IMR-90 (cell line): ENCODE measurements around the gene SLC41A1. TPM values are rescaled to one million over a fixed set of nuclear protein-coding genes. Genes with fewer than 3 reads are reported as not detected.
A peak's percentile ranks its signal among the peaks of the same experiment; 100 is the strongest.

Source experiments
- ATAC-seq: fragments of 200-7000 bp; cut with Tn5 transposase; 2 replicates; pipeline ENCODE4 v1.9.1; 2020; ENCODE audit warnings: low read depth, mild to moderate bottlenecking, moderate library complexity
- BruUV-seq: library from RNA; stranded (reverse); fragments of 400-500 nt; replicated peaks from 2 replicates; lab custom pipeline; 2021; lab: Mats Ljungman, UMichigan
- CTCF ChIA-PET: fragments of 300-600 bp; formaldehyde crosslinking; extraction: SDS; loops from one replicate; lab custom pipeline; 2021; ENCODE audit warnings: antibody characterized with exemption; lab: Yijun Ruan, JAX
- POLR2A ChIA-PET: fragments of 300-600 bp; sonication (Branson Sonifier 250); formaldehyde crosslinking; loops from one replicate; lab custom pipeline; 2022; ENCODE audit warnings: antibody characterized with exemption; ENCODE audit not compliant: unreplicated experiment; lab: Charles Lee
- DNase-seq: peaks from one replicate; pipeline ENCODE4 v3.0.0; 2013
- H2AFZ ChIP-seq: replicated peaks from 2 replicates; pipeline ENCODE3; 2013; ENCODE audit warnings: low read length, mild to moderate bottlenecking; ENCODE audit not compliant: poor library complexity
- H2AK5ac ChIP-seq: 2 replicates; pipeline ENCODE4 v1.6.1; 2013; ENCODE audit warnings: low read depth, low read length, inconsistent platforms
- H2AK9ac ChIP-seq: replicated peaks from 2 replicates; pipeline ENCODE3; 2013; ENCODE audit warnings: mild to moderate bottlenecking, low read depth, low read length, moderate library complexity; ENCODE audit not compliant: poor library complexity
- H2BK120ac ChIP-seq: 2 replicates; pipeline ENCODE4 v1.6.1; 2013; ENCODE audit warnings: low read depth, low read length, inconsistent platforms
- H2BK15ac ChIP-seq: 3 replicates; pipeline ENCODE4 v1.6.1; 2013; ENCODE audit warnings: low read depth, low read length, inconsistent platforms
- H2BK20ac ChIP-seq: 2 replicates; pipeline ENCODE4 v1.6.1; 2013; ENCODE audit warnings: low read depth, mild to moderate bottlenecking, inconsistent platforms, low read length, moderate library complexity
- H2BK5ac ChIP-seq: 2 replicates; pipeline ENCODE4 v1.6.1; 2013; ENCODE audit warnings: mild to moderate bottlenecking, low read depth, low read length, inconsistent platforms; ENCODE audit not compliant: poor library complexity, severe bottlenecking
- H3K14ac ChIP-seq: replicated peaks from 2 replicates; pipeline ENCODE4 v1.6.1; 2013; ENCODE audit warnings: low read depth, low read length, inconsistent platforms
- H3K18ac ChIP-seq: 2 replicates; pipeline ENCODE4 v1.6.1; 2013; ENCODE audit warnings: low read depth, low read length, control low read depth
- H3K23ac ChIP-seq: 2 replicates; pipeline ENCODE4 v1.6.1; 2013; ENCODE audit warnings: low read depth, low read length, inconsistent platforms
- H3K27ac ChIP-seq: 2 replicates; pipeline ENCODE4 v1.5.1; 2013; ENCODE audit warnings: mild to moderate bottlenecking, control low read depth, low read length; ENCODE audit not compliant: insufficient read depth
- H3K27me3 ChIP-seq: 2 replicates; pipeline ENCODE4 v1.6.1; 2013; ENCODE audit warnings: low read length; ENCODE audit not compliant: control insufficient read depth, insufficient read depth
- H3K36me3 ChIP-seq: 2 replicates; pipeline ENCODE4 v1.6.1; 2013; ENCODE audit warnings: low read length, mixed read lengths; ENCODE audit not compliant: control insufficient read depth, insufficient read depth
- H3K4ac ChIP-seq: 2 replicates; pipeline ENCODE4 v1.6.1; 2013; ENCODE audit warnings: low read depth, low read length, inconsistent platforms
- H3K4me1 ChIP-seq: 2 replicates; pipeline ENCODE4 v1.6.1; 2013; ENCODE audit warnings: low read length, mixed read lengths; ENCODE audit not compliant: control insufficient read depth, insufficient read depth
- H3K4me2 ChIP-seq: 2 replicates; pipeline ENCODE4 v1.6.1; 2013; ENCODE audit warnings: low read depth, mild to moderate bottlenecking, control low read depth, low read length, moderate library complexity
- H3K4me3 ChIP-seq: 2 replicates; pipeline ENCODE4 v1.5.1; 2013; ENCODE audit warnings: low read depth, mild to moderate bottlenecking, control low read depth, low read length, moderate library complexity; ENCODE audit not compliant: insufficient read depth
- H3K56ac ChIP-seq: 2 replicates; pipeline ENCODE4 v1.6.1; 2013; ENCODE audit warnings: low read length, inconsistent platforms; ENCODE audit not compliant: insufficient read depth; ENCODE audit errors: extremely low read depth
- H3K79me1 ChIP-seq, 2 experiments: 2 replicates each; pipeline ENCODE4 v1.6.1; 2013; ENCODE audit warnings: low read length in 2 of 2, inconsistent platforms in 1 of 2, low read depth in 1 of 2
- H3K9ac ChIP-seq: 2 replicates; pipeline ENCODE4 v1.6.1; 2013; ENCODE audit warnings: low read depth, low read length, control low read depth
- H3K9me1 ChIP-seq: 2 replicates; pipeline ENCODE4 v1.6.1; 2013; ENCODE audit warnings: low read length, inconsistent platforms; ENCODE audit not compliant: insufficient read depth
- H3K9me3 ChIP-seq: 2 replicates; pipeline ENCODE4 v1.6.1; 2013; ENCODE audit warnings: low read length; ENCODE audit not compliant: control insufficient read depth, insufficient read depth
- H4K20me1 ChIP-seq: 2 replicates; pipeline ENCODE4 v1.6.1; 2013; ENCODE audit warnings: low read length, inconsistent platforms; ENCODE audit not compliant: insufficient read depth
- H4K5ac ChIP-seq: 2 replicates; pipeline ENCODE4 v1.6.1; 2013; ENCODE audit warnings: mild to moderate bottlenecking, low read depth, low read length, control low read depth
- H4K8ac ChIP-seq, 2 experiments: 2 replicates each; pipeline ENCODE4 v1.6.1; 2013; ENCODE audit warnings: low read depth in 2 of 2, low read length in 2 of 2, control low read depth in 1 of 2, inconsistent platforms in 1 of 2
- H4K91ac ChIP-seq: 2 replicates; pipeline ENCODE4 v1.6.1; 2013; ENCODE audit warnings: low read depth, low read length, inconsistent platforms; ENCODE audit not compliant: insufficient read depth
- CEBPB ChIP-seq: IDR thresholded peaks from 2 replicates; pipeline ENCODE4 v1.6.1; 2012; ENCODE audit warnings: low read depth, low read length, improper control_type of control experiment
- CTCF ChIP-seq: conservative IDR thresholded peaks from 2 replicates; pipeline ENCODE4 v1.5.1; 2012; ENCODE audit warnings: mild to moderate bottlenecking, low read depth, low read length, improper control_type of control experiment
- MAFK ChIP-seq: IDR thresholded peaks from 2 replicates; pipeline ENCODE4 v1.6.1; 2012; ENCODE audit warnings: low read depth, low read length, improper control_type of control experiment
- POLR2A ChIP-seq: IDR thresholded peaks from 2 replicates; pipeline ENCODE4 v1.6.1; 2012; ENCODE audit warnings: mild to moderate bottlenecking, low read depth, low read length
- RAD21 ChIP-seq: IDR thresholded peaks from 2 replicates; pipeline ENCODE4 v1.6.1; 2012; ENCODE audit warnings: low read length, improper control_type of control experiment
- SMC3 ChIP-seq: fragments of 150-350 bp; IDR thresholded peaks from 2 replicates; pipeline ENCODE4 v1.6.1; 2016; ENCODE audit warnings: low read depth, mild to moderate bottlenecking, antibody characterized with exemption, low read length, moderate library complexity
- WGBS, 2 experiments: methylation state at CpG; one replicate each; pipeline versions ENCODE4 v1.1.5 to v1.1.7; 2013; ENCODE audit warnings: missing lambda C conversion rate in 2 of 2; ENCODE audit not compliant: insufficient read length in 1 of 2; ENCODE audit errors: extremely low coverage in 2 of 2; 5-methylcytosine and 5-hydroxymethylcytosine counted together
- dilution Hi-C: fragments of 300-500 bp; cut with HindIII; formaldehyde crosslinking; loops from one replicate; pipeline ENCODE4 v1.14.3; 2018; ENCODE audit warnings: low sequenced_read_pairs; ENCODE audit not compliant: unreplicated experiment
- in situ Hi-C: fragments of 300-500 bp; cut with MboI; formaldehyde crosslinking; loops from 3 replicates; pipeline ENCODE4 v1.14.3; 2019; ENCODE audit warnings: low sequenced_read_pairs, inconsistent platforms, mixed read lengths
- intact Hi-C: fragments of 100-400 bp; cut with micrococcal nuclease; formaldehyde crosslinking; loops from 2 replicates; pipeline ENCODE4 v1.10.0; 2022
- polyA plus RNA-seq, 3 experiments: library from polyadenylated mRNA; depleted of rRNA; stranded (reverse); fragments of >200 nt; gene quantifications; 2 replicates each; pipeline ENCODE4 v1.2.3, GENCODE V29; 2012; ENCODE audit warnings: low replicate concordance in 1 of 3
- total RNA-seq: library from RNA; depleted of rRNA; stranded (reverse); fragments of >200 nt; gene quantifications from 2 replicates; pipeline ENCODE4 v1.2.3, GENCODE V29; 2012

SLC41A1 gene
- total and polyA plus RNA-seq, 2 of the 4 experiments (the other 2 are of a cell fraction) = 6.3 to 26.3 TPM

- Histone ChIP-seq H2BK20ac (no peak overlapping the region), H3K4me1 (no peaks in the 10 kb centered on the region), H4K5ac (no peak overlapping the region), H3K56ac (no peak overlapping the region), H3K79me1 (no peaks in the 10 kb centered on the region), H3K9ac (no peak overlapping the region), H3K9me3 (no peaks in the 10 kb centered on the region), H2AK9ac (peak overlapping the region; percentile 67), H4K20me1 (no peaks in the 10 kb centered on the region), H3K18ac (no peak overlapping the region), H2BK5ac (no peak overlapping the region), H3K36me3 (peaks cover 32% of the 10 kb centered on the region), H2AK5ac (no peak overlapping the region), H4K8ac (no peak overlapping the region), H3K9me1 (no peaks in the 10 kb centered on the region), H3K14ac (no peak overlapping the region), H2AFZ (peak overlapping the region; percentile 52), H2BK120ac (no peak overlapping the region), H3K27me3 (no peaks in the 10 kb centered on the region), H3K4me3 (no peak overlapping the region), H3K4ac (no peak overlapping the region), H3K27ac (no peak overlapping the region), H4K91ac (no peak overlapping the region), H3K23ac (no peak overlapping the region), H3K4me2 (no peak overlapping the region), H2BK15ac (no peak overlapping the region)
- dilution Hi-C loops (no loop called here), in situ Hi-C loops (loop anchor here (5.0 to 10.0 kb wide), 3 partner anchors 121 to 313 kb away; no protein-coding TSS in a partner anchor), intact Hi-C loops (loop anchor here (1.0 to 2.0 kb wide), 4 partner anchors 117 to 315 kb away; no protein-coding TSS in a partner anchor)
- ChIA-PET POLR2A (interaction anchor here (0.6 kb wide), 1 partner anchor 21 kb away, joined by 3 read pairs; no protein-coding TSS in a partner anchor), CTCF (interaction anchor here (0.6 to 4.5 kb wide), 13 partner anchors 9 to 194 kb away, joined by 3 to 50 read pairs (median 4); no protein-coding TSS in a partner anchor)
- 83% methylated on average over 1 of the region's 5 CpGs; no CpG with 5 or more reads in 1 of the 2 experiments for WGBS, 2 experiments
- peak; percentile 44 for DNase-seq
- peak; percentile 98 for ATAC-seq
- TF ChIP-seq RAD21 = peak; percentile 93
- no peak for TF ChIP-seq MAFK
- TF ChIP-seq POLR2A = 0 out of 2 replicates have a peak, but pooled peaks have one; percentile 24
- TF ChIP-seq SMC3 = peak; percentile 87
- TF ChIP-seq CTCF = peak; percentile 90
- no peak for TF ChIP-seq CEBPB
- no TSS peak for BruUV-seq
Measured at GRCh38 chr1:205791568-205792180, 21.3 kb downstream of the SLC41A1 start.
